GM20431 (cell line): Measurements from ENCODE around the gene CELA2A.
"Not testable (repeated sequence)": the region's sequence is repeated elsewhere in the genome, so short reads cannot be mapped to it uniquely, and the experiment has no call there.

ENCODE experiments used
- in situ Hi-C: fragments of 300-500 bp; cut with MseI, MboI; formaldehyde crosslinking; loops from one replicate; pipeline ENCODE4 v1.15.0; 2020; ENCODE audit warnings: low sequenced_read_pairs; ENCODE audit not compliant: unreplicated experiment

CELA2A gene

GRCh38 chr1:15515022-15515663, 58.6 kb downstream of the CELA2A start:
- in situ Hi-C loops = no loop called here

- in situ Hi-C loops = no loop called here
These were observed 63.1 kb downstream of the CELA2A start for GRCh38 chr1:15519625-15520024.

GRCh38 chr1:15521206-15521906, 64.8 kb downstream of the CELA2A start:
- in situ Hi-C loops = not testable (repeated sequence)
